ENCODE results near the gene HES1.

DNA sequence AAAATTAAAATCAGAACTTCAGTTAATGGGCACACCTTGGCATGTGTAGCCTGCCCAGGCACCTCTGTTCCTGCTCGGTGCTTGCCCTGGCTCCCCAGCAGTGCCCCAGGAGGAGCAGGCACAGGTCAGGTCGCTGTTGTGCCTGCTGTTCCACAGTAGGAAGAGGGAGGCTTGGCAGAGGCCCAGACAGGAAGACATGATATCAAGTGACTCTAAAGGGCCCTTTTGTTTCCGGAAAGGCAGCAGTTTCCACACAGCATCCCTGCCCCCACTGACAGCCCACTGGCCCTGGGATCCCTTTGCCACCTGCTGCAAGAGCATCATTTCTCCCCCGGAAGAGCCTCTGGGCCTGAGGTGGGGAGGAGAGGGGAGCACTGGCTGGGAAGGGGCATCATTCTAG is 40.5 kb upstream of the HES1 start:
- TF ChIP-seq, protein P1, sequence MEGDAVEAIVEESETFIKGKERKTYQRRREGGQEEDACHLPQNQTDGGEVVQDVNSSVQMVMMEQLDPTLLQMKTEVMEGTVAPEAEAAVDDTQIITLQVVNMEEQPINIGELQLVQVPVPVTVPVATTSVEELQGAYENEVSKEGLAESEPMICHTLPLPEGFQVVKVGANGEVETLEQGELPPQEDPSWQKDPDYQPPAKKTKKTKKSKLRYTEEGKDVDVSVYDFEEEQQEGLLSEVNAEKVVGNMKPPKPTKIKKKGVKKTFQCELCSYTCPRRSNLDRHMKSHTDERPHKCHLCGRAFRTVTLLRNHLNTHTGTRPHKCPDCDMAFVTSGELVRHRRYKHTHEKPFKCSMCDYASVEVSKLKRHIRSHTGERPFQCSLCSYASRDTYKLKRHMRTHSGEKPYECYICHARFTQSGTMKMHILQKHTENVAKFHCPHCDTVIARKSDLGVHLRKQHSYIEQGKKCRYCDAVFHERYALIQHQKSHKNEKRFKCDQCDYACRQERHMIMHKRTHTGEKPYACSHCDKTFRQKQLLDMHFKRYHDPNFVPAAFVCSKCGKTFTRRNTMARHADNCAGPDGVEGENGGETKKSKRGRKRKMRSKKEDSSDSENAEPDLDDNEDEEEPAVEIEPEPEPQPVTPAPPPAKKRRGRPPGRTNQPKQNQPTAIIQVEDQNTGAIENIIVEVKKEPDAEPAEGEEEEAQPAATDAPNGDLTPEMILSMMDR (IDR thresholded peaks at IDR 0.05): no peak
- TF ChIP-seq EP300 (IDR thresholded peaks at IDR 0.05) (no peak), POLR2AphosphoS5 (IDR thresholded peaks at IDR 0.05) (no peak)
